CD4-positive, alpha-beta T cell (primary cell): Measurements from ENCODE around the gene ASMT. TPM values are rescaled to one million over a fixed set of nuclear protein-coding genes. Genes with fewer than 3 reads are reported as not detected.

Experiments
- ATAC-seq: fragments of 200-7000 bp; cut with Tn5 transposase; one replicate; pipeline ENCODE4 v1.10.0; 2022; ENCODE audit warnings: mild to moderate bottlenecking; ENCODE audit not compliant: poor library complexity
- CTCF ChIA-PET: fragments of 350-600 bp; sonication (Branson Sonifier 250); formaldehyde crosslinking; loops from one replicate; lab custom pipeline; 2021; ENCODE audit warnings: antibody characterized with exemption, inconsistent platforms; lab: Charles Lee
- POLR2A ChIA-PET: fragments of 350-600 bp; sonication (Branson Sonifier 250); formaldehyde crosslinking; loops from one replicate; lab custom pipeline; 2021; ENCODE audit warnings: antibody characterized with exemption, inconsistent platforms; lab: Charles Lee
- DNase-seq, 14 experiments: peaks; one replicate each; pipeline ENCODE4 v3.0.0-alpha.2; 2013 to 2020; ENCODE audit warnings: mixed read lengths in 2 of 14
- H3K27ac ChIP-seq, 2 donors: one replicate each; pipeline versions ENCODE4 v1.5.1 to v1.7.0; 2013; ENCODE audit warnings: low read length in 2 of 2, low read depth in 1 of 2, mild to moderate bottlenecking in 1 of 2
- H3K27me3 ChIP-seq, 2 experiments: 1 replicate in 1 of 2; 2 replicates in 1 of 2; pipeline versions ENCODE4 v1.6.1 to v1.7.0; 2013; ENCODE audit warnings: low read length in 2 of 2, control low read depth in 1 of 2, mild to moderate bottlenecking in 1 of 2, moderate library complexity in 1 of 2; ENCODE audit not compliant: insufficient read depth in 2 of 2, control insufficient read depth in 1 of 2
- H3K36me3 ChIP-seq: one replicate; pipeline ENCODE4 v1.6.1; 2013; ENCODE audit warnings: low read length, control low read depth; ENCODE audit not compliant: insufficient read depth
- H3K4me1 ChIP-seq: one replicate; pipeline ENCODE4 v1.6.1; 2013; ENCODE audit warnings: low read length, control low read depth; ENCODE audit not compliant: insufficient read depth
- H3K4me3 ChIP-seq: one replicate; pipeline ENCODE4 v1.5.1; 2013; ENCODE audit warnings: mild to moderate bottlenecking, low read length, moderate library complexity
- H3K9me3 ChIP-seq, 2 experiments: 1 replicate in 1 of 2; 2 replicates in 1 of 2; pipeline versions ENCODE4 v1.6.1 to v1.7.0; 2013; ENCODE audit warnings: low read length in 2 of 2, mild to moderate bottlenecking in 2 of 2, control low read depth in 1 of 2, moderate library complexity in 1 of 2; ENCODE audit not compliant: control insufficient read depth in 1 of 2, insufficient read depth in 1 of 2
- H3K27ac Mint-ChIP-seq: one replicate; pipeline ENCODE4 v1.8.0; 2020; ENCODE audit warnings: mixed read lengths
- H3K27me3 Mint-ChIP-seq: one replicate; pipeline ENCODE4 v1.8.0; 2021; ENCODE audit warnings: mixed read lengths
- H3K36me3 Mint-ChIP-seq: one replicate; pipeline ENCODE4 v1.8.0; 2021; ENCODE audit warnings: low read depth, mixed read lengths
- H3K4me1 Mint-ChIP-seq: one replicate; pipeline ENCODE4 v1.8.0; 2021; ENCODE audit warnings: low read depth, mixed read lengths
- H3K4me3 Mint-ChIP-seq: one replicate; pipeline ENCODE4 v1.8.0; 2020; ENCODE audit warnings: mild to moderate bottlenecking, mixed read lengths
- H3K9me3 Mint-ChIP-seq: one replicate; pipeline ENCODE4 v1.8.0; 2020; ENCODE audit warnings: mixed read lengths
- intact Hi-C, 2 experiments: fragments of 100-400 bp; cut with DNase I in 1 of 2; cut with micrococcal nuclease in 1 of 2; formaldehyde crosslinking; loops; one replicate each; pipeline versions ENCODE4 v1.15.1 to v1.9.0; 2023 to 2025; cut with DNase I, micrococcal nuclease
- total RNA-seq, 174 experiments: library from RNA in 2 of 174; stranded (reverse) in 2 of 174; gene quantifications; one replicate each; pipeline ENCODE4 v1.2.3 and lab custom pipeline; 2021 to 2026
- TF ChIP-seq, protein P1 (sequence below): fragments of 200-600 bp; IDR thresholded peaks from one replicate; pipeline ENCODE4 v1.8.0; 2022; ENCODE audit warnings: antibody characterized with exemption, mild to moderate bottlenecking

Gene ASMT
- total RNA-seq, 2 experiments from 2014 or later = 0.36 to 0.50 TPM

DNA sequence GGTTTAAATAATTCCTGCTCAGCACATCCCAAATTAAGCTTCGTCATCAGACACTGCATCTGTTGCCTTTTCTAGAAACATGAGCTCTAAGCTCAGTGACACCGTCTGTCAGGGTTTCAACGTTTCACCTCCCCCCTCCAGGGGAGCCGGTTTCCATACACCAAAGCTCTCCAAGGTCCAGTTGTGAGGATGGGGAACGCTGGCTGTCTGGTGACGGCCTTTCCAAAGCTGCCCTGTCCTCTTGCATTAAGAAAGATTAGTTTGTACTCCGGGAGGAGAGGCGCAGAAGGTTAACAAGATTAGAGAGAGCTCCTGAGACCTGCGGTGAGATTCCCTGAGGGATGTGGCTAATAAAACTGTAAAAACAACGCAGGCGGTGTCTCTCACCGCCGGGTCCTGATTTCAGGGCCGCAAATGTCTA lies 43.2 kb downstream of the ASMT start:
- peak overlapping the region; percentile 87 for H3K4me3 Mint-ChIP-seq
- H3K27ac ChIP-seq = peak overlapping the region; percentile 59 to 80
- H3K27me3 ChIP-seq = no peaks in the 10 kb centered on the region
- peaks cover 54% of the 10 kb centered on the region for H3K4me1 Mint-ChIP-seq
- peak overlapping the region; percentile 65 for H3K4me3 ChIP-seq
- H3K36me3 ChIP-seq = peaks cover 7% of the 10 kb centered on the region
- peak in 3 of 14 experiments; percentile 32 to 42 (median 39) for DNase-seq
- H3K27ac Mint-ChIP-seq = peak overlapping the region; percentile 96
- H3K9me3 ChIP-seq = no peaks in the 10 kb centered on the region
- no peak for ATAC-seq
- peaks cover 40% of the 10 kb centered on the region for H3K4me1 ChIP-seq
- intact Hi-C loops = loop anchor here in 1 of 2 experiments (5.0 kb wide), 1 partner anchor 949 kb away; no protein-coding TSS in a partner anchor
- ChIA-PET POLR2A (no interaction called here), CTCF (no interaction called here)
- H3K9me3 Mint-ChIP-seq = no peaks in the 10 kb centered on the region
- TF ChIP-seq, protein P1, sequence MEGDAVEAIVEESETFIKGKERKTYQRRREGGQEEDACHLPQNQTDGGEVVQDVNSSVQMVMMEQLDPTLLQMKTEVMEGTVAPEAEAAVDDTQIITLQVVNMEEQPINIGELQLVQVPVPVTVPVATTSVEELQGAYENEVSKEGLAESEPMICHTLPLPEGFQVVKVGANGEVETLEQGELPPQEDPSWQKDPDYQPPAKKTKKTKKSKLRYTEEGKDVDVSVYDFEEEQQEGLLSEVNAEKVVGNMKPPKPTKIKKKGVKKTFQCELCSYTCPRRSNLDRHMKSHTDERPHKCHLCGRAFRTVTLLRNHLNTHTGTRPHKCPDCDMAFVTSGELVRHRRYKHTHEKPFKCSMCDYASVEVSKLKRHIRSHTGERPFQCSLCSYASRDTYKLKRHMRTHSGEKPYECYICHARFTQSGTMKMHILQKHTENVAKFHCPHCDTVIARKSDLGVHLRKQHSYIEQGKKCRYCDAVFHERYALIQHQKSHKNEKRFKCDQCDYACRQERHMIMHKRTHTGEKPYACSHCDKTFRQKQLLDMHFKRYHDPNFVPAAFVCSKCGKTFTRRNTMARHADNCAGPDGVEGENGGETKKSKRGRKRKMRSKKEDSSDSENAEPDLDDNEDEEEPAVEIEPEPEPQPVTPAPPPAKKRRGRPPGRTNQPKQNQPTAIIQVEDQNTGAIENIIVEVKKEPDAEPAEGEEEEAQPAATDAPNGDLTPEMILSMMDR = no peak
- H3K27me3 Mint-ChIP-seq = no peaks in the 10 kb centered on the region
- H3K36me3 Mint-ChIP-seq = peaks cover 4% of the 10 kb centered on the region

DNA sequence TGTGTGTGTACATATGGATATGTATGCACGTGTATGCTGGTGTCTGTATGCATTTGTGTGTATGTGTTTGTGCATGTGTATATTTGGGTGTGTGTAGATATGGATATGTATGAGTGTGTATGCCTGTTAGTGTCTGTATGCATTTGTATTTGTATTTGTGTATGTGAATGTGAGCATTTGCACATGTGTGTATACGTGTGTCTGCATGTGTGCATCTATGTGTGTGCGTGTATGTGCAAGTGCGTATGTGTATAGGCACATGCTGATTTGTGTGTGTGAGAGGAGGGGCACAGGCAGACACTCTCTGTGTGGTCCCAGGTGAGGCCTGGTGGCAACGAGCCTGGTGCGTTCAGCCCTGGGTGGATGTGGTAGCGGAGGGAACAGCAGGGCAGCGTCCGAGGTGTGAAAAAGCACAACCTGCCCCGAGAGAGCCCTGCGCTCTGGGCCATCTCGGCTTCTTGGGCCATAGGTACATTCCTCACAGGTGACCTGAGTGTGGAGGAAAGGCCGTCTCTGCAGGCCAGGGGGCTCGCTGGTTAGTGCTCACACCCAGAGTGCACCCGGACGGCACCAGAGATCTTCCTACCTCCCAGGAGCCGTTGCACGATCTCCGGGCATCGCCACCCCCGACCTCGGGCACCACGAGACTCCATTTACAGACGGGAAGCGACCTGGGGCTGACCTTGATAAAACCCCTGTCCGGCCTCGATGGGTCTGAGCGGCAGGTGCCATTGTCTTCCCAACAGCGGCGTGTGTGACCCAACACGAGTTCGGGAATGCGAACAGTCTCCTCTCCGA lies 45.0 kb downstream of the ASMT start:
- Histone ChIP-seq H3K4me1 (peaks cover 44% of the 10 kb centered on the region), H3K36me3 (peaks cover 7% of the 10 kb centered on the region), H3K4me3 (peak overlapping the region; percentile 39), H3K27me3 (no peaks in the 10 kb centered on the region), H3K9me3 (no peaks in the 10 kb centered on the region), H3K27ac (no peak overlapping the region)
- CTCF ChIA-PET = no interaction called here
- Mint-ChIP-seq H3K27me3 (no peaks in the 10 kb centered on the region), H3K9me3 (no peaks in the 10 kb centered on the region), H3K4me3 (peak overlapping the region; percentile 60), H3K4me1 (peaks cover 65% of the 10 kb centered on the region), H3K27ac (peak overlapping the region; percentile 60), H3K36me3 (peaks cover 10% of the 10 kb centered on the region)
- intact Hi-C loops = loop anchor here in 1 of 2 experiments (5.0 to 10.0 kb wide), 2 partner anchors 845 to 947 kb away; partner anchors contain the start of genes DHRSX and ZBED1
- ATAC-seq (no peak), DNase-seq (peak in 1 of 14 experiments; percentile 28)
- POLR2A ChIA-PET = no interaction called here
- TF ChIP-seq, protein P1 = no peak

- Histone ChIP-seq H3K9me3 (peaks cover 0 to 7% of the 10 kb centered on the region in 2 experiments), H3K27me3 (no peaks in the 10 kb centered on the region), H3K36me3 (peaks cover 16% of the 10 kb centered on the region), H3K27ac (peak overlapping the region; percentile 72 to 96), H3K4me3 (peak overlapping the region; percentile 89), H3K4me1 (peaks cover 44% of the 10 kb centered on the region)
- intact Hi-C loops = loop anchor here (1.0 to 10.0 kb wide), 2 partner anchors 207 to 844 kb away; partner anchors contain the start of genes DHRSX (in 1 of the 2) and ZBED1 (in 1 of the 2)
- Mint-ChIP-seq H3K27ac (peak overlapping the region; percentile 93), H3K9me3 (no peaks in the 10 kb centered on the region), H3K36me3 (peaks cover 21% of the 10 kb centered on the region), H3K27me3 (no peaks in the 10 kb centered on the region), H3K4me1 (peaks cover 59% of the 10 kb centered on the region), H3K4me3 (peak overlapping the region; percentile 83)
- DNase-seq (peak in 10 of 14 experiments; percentile 27 to 98 (median 90)), ATAC-seq (peak; percentile 77)
- TF ChIP-seq, protein P1 = no peak
- ChIA-PET CTCF (no interaction called here), POLR2A (no interaction called here)
Measured at GRCh38 chrX:1661048-1661921, 46.4 kb downstream of the ASMT start.
